HEK293T (cell line): ENCODE data around the gene TAS2R31.

Experiments used
- CTCF ChIA-PET: fragments of 350-600 bp; formaldehyde crosslinking; extraction: SDS; loops from one replicate; lab custom pipeline; 2021; ENCODE audit warnings: antibody characterized with exemption, inconsistent platforms; lab: Yijun Ruan, JAX
- POLR2A ChIA-PET: fragments of 350-600 bp; formaldehyde crosslinking; extraction: SDS; loops from one replicate; lab custom pipeline; 2020; ENCODE audit warnings: antibody characterized with exemption, inconsistent platforms; lab: Yijun Ruan, JAX
- DNase-seq: peaks from one replicate; pipeline ENCODE4 v3.0.0; 2012; ENCODE audit warnings: mixed read lengths; ENCODE audit errors: extremely low spot score
- ARNT ChIP-seq: fragments of 450-650 bp; IDR thresholded peaks from 2 replicates; pipeline ENCODE4 v1.6.1; 2017; ENCODE audit warnings: mild to moderate bottlenecking
- BHLHE40 ChIP-seq: fragments of 450-650 bp; IDR thresholded peaks from 2 replicates; pipeline ENCODE4 v1.6.1; 2016; ENCODE audit warnings: mild to moderate bottlenecking, moderate library complexity, borderline replicate concordance
- CTBP1 ChIP-seq: fragments of 450-650 bp; IDR thresholded peaks from 2 replicates; pipeline ENCODE4 v1.6.1; 2016; ENCODE audit warnings: borderline replicate concordance
- ELF4 ChIP-seq: fragments of 450-650 bp; IDR thresholded peaks from 2 replicates; pipeline ENCODE4 v1.6.1; 2017; ENCODE audit warnings: antibody characterized with exemption
- FOXA1 ChIP-seq: fragments of 450-650 bp; IDR thresholded peaks from 2 replicates; pipeline ENCODE4 v1.6.1; 2016; ENCODE audit warnings: mild to moderate bottlenecking
- FOXK2 ChIP-seq: fragments of 450-650 bp; IDR thresholded peaks from 2 replicates; pipeline ENCODE4 v1.6.1; 2016; ENCODE audit warnings: mild to moderate bottlenecking
- FOXM1 ChIP-seq: fragments of 450-650 bp; IDR thresholded peaks from 2 replicates; pipeline ENCODE4 v1.6.1; 2017; ENCODE audit warnings: mild to moderate bottlenecking, borderline replicate concordance
- HDGF ChIP-seq: fragments of 450-650 bp; IDR thresholded peaks from 2 replicates; pipeline ENCODE4 v1.6.1; 2017; ENCODE audit warnings: antibody characterized with exemption, borderline replicate concordance
- L3MBTL2 ChIP-seq: fragments of 450-650 bp; conservative IDR thresholded peaks from 2 replicates; pipeline ENCODE4 v1.6.1; 2016; ENCODE audit warnings: mild to moderate bottlenecking
- LEF1 ChIP-seq: fragments of 450-650 bp; IDR thresholded peaks from 2 replicates; pipeline ENCODE4 v1.6.1; 2017; ENCODE audit warnings: mild to moderate bottlenecking, borderline replicate concordance
- NFRKB ChIP-seq: fragments of 450-650 bp; IDR thresholded peaks from 2 replicates; pipeline ENCODE4 v1.6.1; 2016; ENCODE audit warnings: mild to moderate bottlenecking, moderate library complexity
- SP1 ChIP-seq: fragments of 450-650 bp; IDR thresholded peaks from 2 replicates; pipeline ENCODE4 v1.6.1; 2017
- SUZ12 ChIP-seq: fragments of 450-650 bp; IDR thresholded peaks from 2 replicates; pipeline ENCODE4 v1.6.1; 2016; ENCODE audit warnings: mild to moderate bottlenecking
- TARDBP ChIP-seq: fragments of 450-650 bp; IDR thresholded peaks from 2 replicates; pipeline ENCODE4 v1.6.1; 2016
- ZNF384 ChIP-seq: fragments of 450-650 bp; IDR thresholded peaks from 2 replicates; pipeline ENCODE4 v1.6.1; 2016
- TF ChIP-seq, protein P1 (sequence below): fragments of 450-650 bp; IDR thresholded peaks from 2 replicates; pipeline ENCODE4 v1.6.1; 2016

The TAS2R31 gene

DNA sequence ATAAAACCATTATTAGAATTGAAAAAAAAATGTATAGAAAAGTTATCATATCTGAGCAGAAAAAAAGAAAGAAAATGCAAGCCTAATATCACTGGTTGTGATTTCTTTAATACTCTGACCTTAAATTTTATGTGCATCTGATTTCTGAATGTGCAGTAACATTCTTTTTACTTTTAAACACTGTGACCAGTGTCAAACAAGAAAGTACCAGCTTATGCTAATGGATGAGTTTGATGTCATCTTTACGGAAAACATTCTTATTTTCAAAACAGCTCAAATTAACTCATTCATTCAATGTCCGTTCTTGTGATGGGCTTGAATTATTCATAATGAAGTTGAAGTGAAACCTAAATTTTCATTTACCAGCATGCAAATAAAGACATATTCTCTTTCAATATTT lies 44.4 kb downstream of the TAS2R31 start, which contains the start of gene TAS2R50:
Gene TAS2R50, minus strand, starts transcription at position 101 of the 400 bp plus-strand sequence. Its CDS starts 52 bp downstream, at position 49.
- no peak for TF ChIP-seq L3MBTL2
- no peak for TF ChIP-seq CTBP1
- no peak for TF ChIP-seq TARDBP
- TF ChIP-seq, protein P1, sequence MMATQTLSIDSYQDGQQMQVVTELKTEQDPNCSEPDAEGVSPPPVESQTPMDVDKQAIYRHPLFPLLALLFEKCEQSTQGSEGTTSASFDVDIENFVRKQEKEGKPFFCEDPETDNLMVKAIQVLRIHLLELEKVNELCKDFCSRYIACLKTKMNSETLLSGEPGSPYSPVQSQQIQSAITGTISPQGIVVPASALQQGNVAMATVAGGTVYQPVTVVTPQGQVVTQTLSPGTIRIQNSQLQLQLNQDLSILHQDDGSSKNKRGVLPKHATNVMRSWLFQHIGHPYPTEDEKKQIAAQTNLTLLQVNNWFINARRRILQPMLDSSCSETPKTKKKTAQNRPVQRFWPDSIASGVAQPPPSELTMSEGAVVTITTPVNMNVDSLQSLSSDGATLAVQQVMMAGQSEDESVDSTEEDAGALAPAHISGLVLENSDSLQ, result no peak
- no peak for TF ChIP-seq FOXK2
- no peak for TF ChIP-seq ZNF384
- TF ChIP-seq ELF4, result no peak
- no peak for TF ChIP-seq SP1
- no peak for TF ChIP-seq ARNT
- no peak for TF ChIP-seq FOXM1
- no peak for TF ChIP-seq LEF1
- no peak for DNase-seq
- CTCF ChIA-PET, result no interaction called here
- POLR2A ChIA-PET, result no interaction called here

GRCh38 chr12:10982244-10982643 lies 49.0 kb downstream of the TAS2R31 start:
- TF ChIP-seq FOXK2 (no peak), FOXM1 (no peak), SUZ12 (no peak), CTBP1 (no peak), BHLHE40 (no peak), ELF4 (no peak), HDGF (no peak), SP1 (no peak), ARNT (no peak), ZNF384 (no peak), TARDBP (no peak), FOXA1 (no peak), L3MBTL2 (no peak), NFRKB (no peak), LEF1 (no peak)
- TF ChIP-seq, protein P1, result no peak
- no peak for DNase-seq
- ChIA-PET CTCF (no interaction called here), POLR2A (no interaction called here)
